OCI-LY3 (cell line): ENCODE results near the gene MBD4.
A peak's percentile ranks its signal among the peaks of the same experiment; 100 is the strongest.

ENCODE experiments used
- H2AFZ ChIP-seq: fragments of 200-600, 300-600 bp; shearing (Covaris generic); 2 replicates; pipeline ENCODE4 v1.6.0; 2014; ENCODE audit warnings: antibody characterized with exemption, low read depth, low read length
- H3K27ac ChIP-seq: fragments of 200-600, 300-600 bp; sonication (generic); 2 replicates; pipeline ENCODE4 v1.5.1; 2014; ENCODE audit warnings: mild to moderate bottlenecking, low read length, moderate library complexity, mixed read lengths
- H3K27me3 ChIP-seq: fragments of 200-600, 300-600 bp; sonication (generic); 2 replicates; pipeline ENCODE4 v1.6.1; 2014; ENCODE audit warnings: low read depth, low read length, mixed read lengths
- H3K36me3 ChIP-seq: fragments of 200-600, 300-600 bp; sonication (generic); replicated peaks from 2 replicates; pipeline ENCODE3; 2014; ENCODE audit warnings: low read depth, low read length, mixed read lengths
- H3K4me1 ChIP-seq: fragments of 300-600, 200-600 bp; sonication (generic); 2 replicates; pipeline ENCODE4 v1.6.1; 2014; ENCODE audit warnings: low read length, mixed read lengths
- H3K4me2 ChIP-seq: fragments of 200-600, 300-600 bp; sonication (generic); 2 replicates; pipeline ENCODE4 v1.6.1; 2014; ENCODE audit warnings: low read length, mixed read lengths
- H3K4me3 ChIP-seq: fragments of 300-600, 200-600 bp; sonication (generic); 2 replicates; pipeline ENCODE4 v1.5.1; 2014; ENCODE audit warnings: antibody characterized with exemption, mild to moderate bottlenecking, low read length, moderate library complexity
- H3K79me2 ChIP-seq: fragments of 300-600, 200-600 bp; shearing (Covaris generic); 2 replicates; pipeline ENCODE4 v1.6.1; 2014; ENCODE audit warnings: mild to moderate bottlenecking, low read length, mixed read lengths
- H3K9ac ChIP-seq: fragments of 300-600, 200-600 bp; shearing (Covaris generic); 2 replicates; pipeline ENCODE4 v1.6.0; 2014; ENCODE audit warnings: mild to moderate bottlenecking, low read length, moderate library complexity
- H3K9me3 ChIP-seq: fragments of 200-600, 300-600 bp; shearing (Covaris generic); 2 replicates; pipeline ENCODE4 v1.6.1; 2014; ENCODE audit warnings: low read length, mixed read lengths; ENCODE audit not compliant: insufficient read depth
- H4K20me1 ChIP-seq: fragments of 200-600, 300-600 bp; sonication (generic); 2 replicates; pipeline ENCODE4 v1.6.1; 2016; ENCODE audit warnings: low read length, mixed read lengths; ENCODE audit not compliant: insufficient read depth
- EZH2phosphoT487 ChIP-seq: fragments of 200-600 bp; shearing (Covaris generic); IDR thresholded peaks from 2 replicates; pipeline ENCODE4 v1.6.1; 2018; ENCODE audit warnings: antibody characterized with exemption, mixed run types, low read depth
- TF ChIP-seq, protein P1 (sequence below): fragments of 200-600, 300-600 bp; sonication (generic); IDR thresholded peaks from 2 replicates; pipeline ENCODE4 v1.5.1; 2014; ENCODE audit warnings: antibody characterized with exemption, low read length, low read depth

MBD4 gene

DNA sequence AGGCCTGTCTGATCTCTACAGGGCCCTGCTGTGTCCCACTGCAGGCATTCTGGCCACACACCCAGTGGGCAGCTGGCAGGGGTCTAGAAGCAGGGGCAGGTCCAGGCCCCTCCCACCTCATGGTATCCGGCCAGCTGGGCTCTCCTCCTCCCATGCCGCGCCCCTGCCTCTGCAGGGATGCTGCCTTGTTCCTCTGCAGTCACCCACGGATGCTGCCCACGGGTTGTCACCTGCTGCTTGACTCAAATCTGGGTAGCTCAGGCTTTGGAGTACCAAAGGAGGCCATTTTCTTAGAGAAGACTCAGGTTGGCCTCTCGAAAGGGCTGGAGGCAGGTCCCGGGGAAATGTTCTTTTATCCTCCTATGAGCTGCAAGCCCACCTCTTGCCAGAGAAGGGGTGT lies 36.3 kb downstream of the MBD4 start:
- Histone ChIP-seq H3K36me3 (no peaks in the 10 kb centered on the region), H3K9ac (no peak overlapping the region), H3K27ac (no peak overlapping the region), H3K4me1 (peaks cover 7% of the 10 kb centered on the region), H3K27me3 (no peaks in the 10 kb centered on the region), H3K9me3 (no peaks in the 10 kb centered on the region), H3K4me2 (no peak overlapping the region), H3K79me2 (peaks cover 8% of the 10 kb centered on the region), H2AFZ (no peak overlapping the region), H4K20me1 (peaks cover 1% of the 10 kb centered on the region; the same call in 1 of the 2 replicates), H3K4me3 (no peak overlapping the region)
- TF ChIP-seq, protein P1, sequence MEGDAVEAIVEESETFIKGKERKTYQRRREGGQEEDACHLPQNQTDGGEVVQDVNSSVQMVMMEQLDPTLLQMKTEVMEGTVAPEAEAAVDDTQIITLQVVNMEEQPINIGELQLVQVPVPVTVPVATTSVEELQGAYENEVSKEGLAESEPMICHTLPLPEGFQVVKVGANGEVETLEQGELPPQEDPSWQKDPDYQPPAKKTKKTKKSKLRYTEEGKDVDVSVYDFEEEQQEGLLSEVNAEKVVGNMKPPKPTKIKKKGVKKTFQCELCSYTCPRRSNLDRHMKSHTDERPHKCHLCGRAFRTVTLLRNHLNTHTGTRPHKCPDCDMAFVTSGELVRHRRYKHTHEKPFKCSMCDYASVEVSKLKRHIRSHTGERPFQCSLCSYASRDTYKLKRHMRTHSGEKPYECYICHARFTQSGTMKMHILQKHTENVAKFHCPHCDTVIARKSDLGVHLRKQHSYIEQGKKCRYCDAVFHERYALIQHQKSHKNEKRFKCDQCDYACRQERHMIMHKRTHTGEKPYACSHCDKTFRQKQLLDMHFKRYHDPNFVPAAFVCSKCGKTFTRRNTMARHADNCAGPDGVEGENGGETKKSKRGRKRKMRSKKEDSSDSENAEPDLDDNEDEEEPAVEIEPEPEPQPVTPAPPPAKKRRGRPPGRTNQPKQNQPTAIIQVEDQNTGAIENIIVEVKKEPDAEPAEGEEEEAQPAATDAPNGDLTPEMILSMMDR: no peak
- TF ChIP-seq EZH2phosphoT487: no peak

DNA sequence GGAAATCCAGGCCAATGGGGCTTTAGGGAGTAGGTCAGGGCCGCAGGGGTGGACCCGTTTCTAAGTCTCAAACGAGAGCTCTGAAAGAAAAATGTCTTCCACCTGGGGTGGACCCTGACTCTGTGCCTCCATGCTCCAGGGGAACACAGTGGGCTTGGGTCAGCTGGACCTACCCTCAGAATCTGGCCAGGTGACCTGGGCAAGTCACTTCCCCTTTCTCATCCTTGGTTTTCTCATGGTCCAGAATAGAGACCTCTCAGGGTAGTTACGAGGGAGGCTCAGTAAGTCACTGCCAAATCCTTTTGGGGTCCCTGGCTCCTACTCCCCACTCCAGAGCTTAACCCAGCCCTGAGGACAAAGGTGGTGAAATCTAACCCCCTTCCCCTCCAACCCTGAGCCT lies 37.1 kb downstream of the MBD4 start:
- no peaks in the 10 kb centered on the region for H3K36me3 ChIP-seq
- no peak overlapping the region for H2AFZ ChIP-seq
- H4K20me1 ChIP-seq: peaks cover 7% of the 10 kb centered on the region; the same call in 1 of the 2 replicates
- H3K4me1 ChIP-seq: peaks cover 13% of the 10 kb centered on the region
- no peak overlapping the region for H3K4me3 ChIP-seq
- no peak for TF ChIP-seq EZH2phosphoT487
- TF ChIP-seq, protein P1: no peak
- no peaks in the 10 kb centered on the region for H3K27me3 ChIP-seq
- H3K79me2 ChIP-seq: peaks cover 16% of the 10 kb centered on the region
- no peak overlapping the region for H3K27ac ChIP-seq
- no peak overlapping the region for H3K9ac ChIP-seq
- H3K9me3 ChIP-seq: no peaks in the 10 kb centered on the region
- H3K4me2 ChIP-seq: no peak overlapping the region

DNA sequence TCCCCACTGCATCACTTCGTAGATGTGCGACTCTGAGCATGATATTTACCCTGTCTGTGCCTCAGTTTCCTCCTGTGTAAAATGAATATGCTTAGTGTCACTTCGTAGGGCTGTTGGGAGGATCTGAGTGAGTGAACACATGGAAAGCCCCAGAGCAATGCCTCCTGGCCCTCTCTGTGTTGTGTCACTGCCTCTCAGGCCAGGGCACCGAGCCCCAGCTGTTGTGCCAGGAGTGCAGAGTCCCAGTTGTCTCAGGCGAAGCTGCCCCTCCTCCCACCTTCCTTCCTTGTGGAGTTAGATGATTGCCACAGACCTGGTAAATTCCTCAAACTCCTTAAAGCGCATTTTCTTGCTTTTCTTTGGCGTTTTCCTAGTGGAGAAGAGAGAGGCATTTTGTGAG lies 37.5 kb downstream of the MBD4 start:
- no peak overlapping the region for H2AFZ ChIP-seq
- H3K9me3 ChIP-seq: no peaks in the 10 kb centered on the region
- no peak overlapping the region for H3K9ac ChIP-seq
- TF ChIP-seq, protein P1: no peak
- TF ChIP-seq EZH2phosphoT487: no peak
- H3K4me1 ChIP-seq: peaks cover 13% of the 10 kb centered on the region
- no peak overlapping the region for H3K27ac ChIP-seq
- no peaks in the 10 kb centered on the region for H3K27me3 ChIP-seq
- no peak overlapping the region for H3K4me3 ChIP-seq
- H3K4me2 ChIP-seq: no peak overlapping the region
- H3K79me2 ChIP-seq: peaks cover 20% of the 10 kb centered on the region
- H4K20me1 ChIP-seq: peaks cover 10% of the 10 kb centered on the region; the same call in 1 of the 2 replicates
- H3K36me3 ChIP-seq: no peaks in the 10 kb centered on the region

DNA sequence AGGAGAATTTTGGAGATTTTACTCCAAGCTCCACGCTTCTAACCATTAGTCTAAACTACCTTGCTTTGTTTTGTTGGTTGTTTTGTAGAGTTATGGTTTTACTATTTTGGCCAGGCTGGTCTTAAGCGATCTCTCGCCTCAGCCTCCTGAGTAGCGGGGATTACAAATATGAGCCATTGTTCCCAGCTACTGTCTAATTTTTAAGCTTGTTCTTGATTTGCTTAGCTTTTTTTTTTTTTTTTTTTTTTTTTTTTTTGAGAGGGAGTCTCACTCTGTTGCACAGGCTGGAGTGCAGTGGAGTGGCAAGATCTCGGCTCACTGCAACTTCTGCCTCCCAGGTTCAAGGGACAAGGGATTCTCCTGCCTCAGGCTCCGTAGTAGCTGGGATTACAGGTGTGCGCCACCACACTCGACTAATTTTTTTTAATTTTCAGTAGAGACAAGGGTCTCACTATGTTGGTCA lies 39.8 kb downstream of the MBD4 start:
- Histone ChIP-seq H3K4me2 (peak overlapping the region; percentile 81), H3K79me2 (peaks cover 43% of the 10 kb centered on the region), H4K20me1 (peaks cover 15% of the 10 kb centered on the region; the same call in 1 of the 2 replicates), H3K27ac (peak overlapping the region; percentile 41), H3K36me3 (no peaks in the 10 kb centered on the region), H3K27me3 (no peaks in the 10 kb centered on the region), H2AFZ (peak overlapping the region; percentile 99), H3K4me1 (peaks cover 13% of the 10 kb centered on the region), H3K4me3 (peak overlapping the region; percentile 91), H3K9me3 (no peaks in the 10 kb centered on the region), H3K9ac (peak overlapping the region; percentile 78)
- no peak for TF ChIP-seq EZH2phosphoT487
- TF ChIP-seq, protein P1: no peak
